Astrocyte (in vitro differentiated cells and primary cell): Measurements from ENCODE around the gene FSTL4.
"Not testable (repeated sequence)": the region's sequence is repeated elsewhere in the genome, so short reads cannot be mapped to it uniquely, and the experiment has no call there.

Experiments used
- CTCF ChIP-seq: IDR thresholded peaks from 2 replicates; pipeline ENCODE4 v1.5.1; 2011; ENCODE audit warnings: low read depth, mild to moderate bottlenecking, inconsistent platforms, low read length, moderate library complexity; ENCODE audit not compliant: insufficient read depth
- EZH2 ChIP-seq: IDR thresholded peaks from 2 replicates; pipeline ENCODE4 v1.6.1; 2012; ENCODE audit warnings: mild to moderate bottlenecking, low read length, inconsistent platforms; ENCODE audit not compliant: insufficient read depth

- TF ChIP-seq CTCF, EZH2: not testable (repeated sequence)
Measured at GRCh38 chr5:133216138-133216537, 396.2 kb downstream of the FSTL4 start.
